HTERT RPE-1 (cell line): ENCODE measurements around the gene LCA5L.
"Not testable (repeated sequence)": the region's sequence is repeated elsewhere in the genome, so short reads cannot be mapped to it uniquely, and the experiment has no call there.

ENCODE experiments used
- in situ Hi-C: fragments of 300-500 bp; cut with MboI; formaldehyde crosslinking; loops from 4 replicates; pipeline ENCODE4 v1.14.3; 2020; ENCODE audit warnings: low sequenced_read_pairs

The LCA5L gene

GRCh38 chr21:39452207-39452969 lies 6.8 kb upstream of the LCA5L start:
- in situ Hi-C loops: no loop called here

- in situ Hi-C loops: no loop called here
These were observed 6.0 kb upstream of the LCA5L start, which contains the start of gene SH3BGR for GRCh38 chr21:39451332-39452206. Gene SH3BGR, plus strand, starts transcription at chr21:39451970. Its CDS starts 127 bp downstream, at chr21:39452097.

- in situ Hi-C loops: no loop called here
These were observed 1.7 kb upstream of the LCA5L start for GRCh38 chr21:39447264-39447663.

GRCh38 chr21:39444421-39445180 lies 977 bp downstream of the LCA5L start:
- in situ Hi-C loops: no loop called here

GRCh38 chr21:39441502-39442475 lies 3.8 kb downstream of the LCA5L start:
- in situ Hi-C loops: no loop called here

- in situ Hi-C loops: no loop called here
These were observed 6.3 kb downstream of the LCA5L start for GRCh38 chr21:39439232-39439631.

- in situ Hi-C loops: no loop called here
These were observed 10.6 kb downstream of the LCA5L start for GRCh38 chr21:39434950-39435349.

- in situ Hi-C loops: no loop called here
These were observed 14.6 kb downstream of the LCA5L start for GRCh38 chr21:39430954-39431353.

- in situ Hi-C loops: no loop called here
These were observed 15.1 kb downstream of the LCA5L start for GRCh38 chr21:39430457-39430856.

GRCh38 chr21:39430016-39430415 lies 15.6 kb downstream of the LCA5L start:
- in situ Hi-C loops: no loop called here

- in situ Hi-C loops: no loop called here
These were observed 16.1 kb downstream of the LCA5L start for GRCh38 chr21:39429445-39429844.

- in situ Hi-C loops: no loop called here
These were observed 22.9 kb downstream of the LCA5L start for GRCh38 chr21:39422527-39423241.

GRCh38 chr21:39419204-39419603 lies 26.4 kb downstream of the LCA5L start:
- in situ Hi-C loops: not testable (repeated sequence)

- in situ Hi-C loops: no loop called here
These were observed 39.5 kb downstream of the LCA5L start for GRCh38 chr21:39406065-39406464.

- in situ Hi-C loops: no loop called here
These were observed 45.4 kb downstream of the LCA5L start for GRCh38 chr21:39400173-39400572.

GRCh38 chr21:39397646-39398385 lies 47.8 kb downstream of the LCA5L start:
- in situ Hi-C loops: no loop called here

- in situ Hi-C loops: no loop called here
These were observed 52.6 kb downstream of the LCA5L start for GRCh38 chr21:39392981-39393380.

GRCh38 chr21:39390212-39390765 lies 55.3 kb downstream of the LCA5L start:
- in situ Hi-C loops: no loop called here

- in situ Hi-C loops: no loop called here
These were observed 56.8 kb downstream of the LCA5L start for GRCh38 chr21:39388811-39389155.
